HuH-7 (cell line): ENCODE data around the gene ABLIM2.

Source experiments
- DNase-seq: peaks from one replicate; pipeline ENCODE4 v3.0.0; 2011; ENCODE audit warnings: low spot score

Gene ABLIM2

DNA sequence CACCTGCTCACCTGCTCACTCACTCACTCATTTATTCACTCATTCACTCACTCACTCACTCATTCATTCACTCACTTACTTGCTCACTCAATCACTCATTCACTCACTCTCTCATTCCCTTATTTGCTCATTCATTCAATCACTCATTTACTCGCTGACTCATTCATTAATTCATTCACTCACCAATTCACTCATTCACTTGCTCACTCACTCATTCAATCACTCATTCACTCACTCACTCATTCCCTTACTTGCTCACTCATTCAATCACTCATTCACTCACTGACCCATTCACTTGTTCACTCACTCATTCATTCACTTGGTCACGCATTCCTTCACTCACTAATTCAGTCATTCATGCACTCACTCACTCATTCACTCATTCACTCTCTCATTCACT is 130.2 kb downstream of the ABLIM2 start:
- DNase-seq, result no peak

DNA sequence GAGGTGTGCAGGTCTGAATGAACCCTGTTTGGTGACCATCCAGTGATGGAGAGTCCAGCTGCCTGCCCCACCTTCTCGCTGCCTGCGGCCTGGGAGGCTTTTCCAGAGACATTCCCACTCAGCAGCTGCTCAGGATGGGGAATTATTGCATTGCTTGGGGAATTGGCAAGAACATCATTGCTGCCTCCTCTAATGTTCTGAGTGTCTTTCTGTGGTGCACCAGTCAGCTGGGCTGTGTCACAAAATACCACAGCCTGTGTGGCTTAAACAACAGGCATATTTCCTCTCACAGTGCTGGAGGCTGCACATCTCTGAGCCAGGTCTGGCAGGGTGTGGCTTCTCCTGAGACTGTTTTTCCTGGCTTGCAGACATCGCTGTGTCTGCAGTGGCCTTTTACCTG is 132.2 kb downstream of the ABLIM2 start:
- no peak for DNase-seq

DNA sequence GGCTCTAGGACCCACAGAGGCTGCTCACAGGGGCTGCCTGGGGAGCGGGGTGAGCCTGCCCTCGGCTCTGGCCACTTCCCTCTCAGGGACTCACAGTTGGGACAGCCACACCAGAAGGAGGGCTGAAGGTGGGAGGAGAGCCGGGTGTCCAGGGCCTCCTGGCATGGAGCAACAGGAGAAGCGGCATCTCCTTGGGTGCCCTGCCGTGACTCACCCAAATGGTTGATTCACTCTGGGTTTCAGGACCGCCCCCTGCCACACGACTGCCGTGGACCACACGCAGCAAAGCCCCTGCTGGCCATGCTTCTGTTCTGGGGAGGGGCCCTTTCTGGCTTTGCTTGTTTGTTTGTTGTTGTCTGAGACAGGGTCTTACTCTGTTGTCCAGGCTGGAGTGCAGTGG is 132.9 kb downstream of the ABLIM2 start:
- DNase-seq, result no peak

GRCh38 chr4:8024073-8024786 is 134.4 kb downstream of the ABLIM2 start:
- DNase-seq, result no peak

GRCh38 chr4:8023696-8024033 is 134.9 kb downstream of the ABLIM2 start:
- DNase-seq, result no peak

- no peak for DNase-seq
These were observed 135.6 kb downstream of the ABLIM2 start for GRCh38 chr4:8022767-8023695.

DNA sequence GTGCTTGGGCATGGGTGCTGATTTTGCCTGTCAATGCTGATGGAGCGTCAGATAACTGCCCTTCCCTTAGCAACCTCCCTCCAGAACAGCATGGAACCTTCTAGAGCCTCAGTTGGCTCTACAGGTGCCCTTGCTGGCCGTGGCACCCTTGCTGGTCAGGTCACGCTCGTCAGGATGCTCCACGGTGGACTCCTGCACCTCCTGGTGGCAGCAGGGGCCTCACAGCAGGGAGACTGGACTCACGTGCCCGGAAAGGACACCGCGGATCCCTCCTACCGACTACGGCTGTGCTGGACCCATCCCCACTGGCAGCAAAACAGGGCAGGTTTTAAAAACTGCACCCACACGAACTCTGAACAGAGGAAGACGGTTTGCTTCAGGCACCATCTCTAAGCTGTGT is 136.8 kb downstream of the ABLIM2 start:
- peak; percentile 56 for DNase-seq

GRCh38 chr4:8019396-8020365 is 138.9 kb downstream of the ABLIM2 start:
- no peak for DNase-seq

DNA sequence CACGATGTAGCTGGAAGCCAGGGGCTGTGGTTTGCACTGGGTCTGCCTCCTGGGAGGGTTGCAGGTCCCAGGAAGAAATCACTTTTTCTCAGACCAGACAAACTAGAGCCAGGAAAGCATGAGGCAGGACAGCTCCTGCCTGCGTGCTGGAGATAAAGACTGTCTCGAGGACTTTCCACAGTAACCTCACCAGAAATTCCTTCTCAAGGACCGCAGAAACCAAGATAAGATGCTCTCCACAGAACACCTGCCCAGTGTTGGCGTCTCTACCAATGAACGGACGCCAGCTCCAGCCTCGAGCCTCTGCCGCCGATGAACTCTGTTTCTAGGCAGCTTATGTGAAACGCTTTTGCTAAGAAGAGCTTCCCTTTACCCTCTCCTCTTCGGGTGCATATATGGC is 142.1 kb downstream of the ABLIM2 start:
- no peak for DNase-seq

DNA sequence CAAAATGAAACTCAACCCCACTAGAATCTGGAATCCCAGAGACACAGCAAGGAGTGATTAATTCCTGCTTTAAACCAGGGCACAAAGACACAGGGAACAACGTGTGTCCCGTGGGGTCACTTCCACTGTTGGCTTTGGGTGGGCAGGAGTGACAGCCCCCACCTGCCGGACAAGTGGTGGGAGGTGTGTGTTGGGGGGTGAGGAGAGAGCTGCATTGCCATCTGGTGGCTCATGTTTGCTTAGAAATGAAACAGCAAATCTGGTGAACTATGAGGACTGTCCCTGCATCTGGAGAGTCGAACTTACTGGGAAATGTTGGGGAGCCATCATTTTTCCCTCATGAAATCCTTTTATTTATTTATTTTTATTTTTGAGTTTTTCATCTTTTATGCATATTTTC is 143.1 kb downstream of the ABLIM2 start:
- peak; percentile 44 for DNase-seq

DNA sequence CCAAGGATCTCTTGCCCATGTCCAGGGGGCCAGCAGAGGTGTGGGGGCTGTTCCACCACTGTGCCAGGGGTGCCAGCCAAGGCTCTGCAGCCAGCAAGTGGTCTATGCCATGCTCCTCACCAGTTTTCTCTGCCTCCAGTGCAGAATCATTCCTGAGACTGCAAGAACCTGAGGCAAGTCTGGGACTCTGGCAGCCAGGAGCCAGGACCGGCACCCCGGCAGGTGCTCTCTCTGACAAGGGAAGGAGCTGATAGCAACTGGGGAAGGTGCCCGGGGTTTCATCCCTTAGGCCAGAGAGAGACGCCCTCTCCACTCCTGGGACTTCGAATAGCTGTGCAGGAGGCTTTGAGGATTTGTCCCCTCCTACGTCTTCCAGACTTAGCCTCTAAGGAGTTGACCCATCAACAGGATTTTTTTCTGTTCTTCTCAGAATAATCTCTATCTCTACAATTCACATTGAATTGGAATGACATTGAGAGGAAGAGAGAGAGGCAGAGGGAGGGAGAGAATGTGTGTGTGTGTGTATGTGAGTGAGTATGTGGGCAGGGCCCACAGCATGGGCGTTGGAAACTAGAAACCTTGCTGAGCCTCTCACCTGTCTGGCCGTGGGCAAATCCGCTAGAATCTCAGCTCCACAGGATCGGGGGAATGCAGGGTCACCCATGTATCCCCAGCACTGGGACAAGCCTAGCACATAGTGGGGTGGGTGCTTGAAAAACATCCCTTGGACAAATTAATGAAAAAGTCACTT is 144.5 kb downstream of the ABLIM2 start:
- DNase-seq, result no peak

DNA sequence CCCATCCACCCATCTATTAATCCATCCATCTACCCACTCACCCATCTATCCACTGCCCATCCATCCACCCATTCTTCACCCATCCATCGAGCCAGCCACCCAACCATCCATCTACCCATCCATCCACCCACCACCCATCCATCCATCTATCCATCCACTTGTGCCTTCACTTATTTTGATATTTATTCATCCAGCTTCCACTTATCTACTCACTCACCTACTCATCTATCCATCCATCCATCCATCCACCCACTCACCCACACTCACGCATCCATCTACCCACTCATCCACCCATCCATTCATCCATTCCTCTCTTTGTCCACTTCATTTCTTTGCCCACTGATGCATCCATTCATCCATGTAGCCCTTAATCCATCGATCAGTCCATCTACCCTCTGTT is 146.1 kb downstream of the ABLIM2 start:
- no peak for DNase-seq

- no peak for DNase-seq
These were observed 148.0 kb downstream of the ABLIM2 start for GRCh38 chr4:8010618-8011017.

DNA sequence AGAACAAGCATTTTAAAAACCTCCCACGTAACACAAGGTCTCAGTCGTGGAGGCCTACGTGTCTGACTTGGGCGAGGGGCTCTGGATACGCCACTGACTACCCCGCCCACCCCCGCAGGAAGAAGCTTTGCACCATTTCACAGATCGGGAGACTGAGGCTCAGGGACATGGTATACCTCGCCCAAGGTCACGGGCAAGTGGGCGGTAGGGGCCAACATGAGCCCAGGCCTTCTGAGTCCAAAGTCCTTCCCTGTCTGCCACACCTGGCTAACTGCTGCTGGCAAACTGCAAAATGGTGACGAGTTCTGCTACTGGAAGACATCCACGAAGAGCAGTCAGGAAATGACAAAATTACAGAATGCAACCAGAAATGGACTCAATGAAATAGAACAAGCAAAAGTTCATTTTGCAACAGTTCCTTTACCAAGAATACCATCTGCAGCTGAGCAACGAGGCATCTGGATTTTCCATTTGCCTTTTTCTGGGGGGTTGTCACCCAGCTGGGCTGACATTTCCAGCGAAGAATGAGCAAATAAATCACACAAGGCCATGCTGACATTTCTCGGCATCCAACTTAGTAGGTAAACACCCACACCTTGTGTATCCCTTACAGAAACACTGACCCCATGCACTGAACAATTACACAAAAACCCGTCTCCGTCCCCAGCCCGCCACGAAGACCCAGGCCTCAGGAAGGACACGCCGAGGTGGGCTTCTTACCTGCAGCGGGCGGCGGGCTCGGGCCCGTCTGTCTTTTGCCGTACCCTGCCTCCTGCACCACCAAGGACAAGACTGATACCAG is 148.7 kb downstream of the ABLIM2 start:
- DNase-seq, result no peak

DNA sequence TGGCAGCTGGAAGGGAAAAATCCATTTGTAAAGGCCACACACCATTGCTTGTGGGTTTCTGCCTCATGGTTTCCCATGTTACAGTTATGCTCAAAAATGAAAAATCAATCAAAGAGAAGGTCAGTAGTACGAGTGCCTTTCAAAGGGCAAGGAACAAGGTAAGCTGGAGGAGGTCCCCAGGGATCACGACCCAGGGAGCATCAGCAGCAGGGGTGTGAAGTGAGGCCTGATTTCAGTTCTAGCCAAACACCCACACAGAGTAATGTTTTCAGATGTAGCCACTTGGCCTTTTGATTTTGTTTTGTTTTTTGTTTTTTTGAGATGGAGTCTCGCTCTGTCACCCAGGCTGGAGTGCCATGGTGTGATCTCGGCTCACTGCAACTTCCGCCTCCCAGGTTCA is 149.5 kb downstream of the ABLIM2 start:
- no peak for DNase-seq

- DNase-seq, result no peak
These were observed 150.2 kb downstream of the ABLIM2 start for GRCh38 chr4:8008391-8008790.

- DNase-seq, result no peak
These were observed 151.0 kb downstream of the ABLIM2 start for GRCh38 chr4:8007581-8007980.

GRCh38 chr4:8006471-8006870 is 152.1 kb downstream of the ABLIM2 start:
- no peak for DNase-seq

GRCh38 chr4:8005814-8006215 is 152.8 kb downstream of the ABLIM2 start:
- DNase-seq, result no peak

- DNase-seq, result no peak
These were observed 153.4 kb downstream of the ABLIM2 start for GRCh38 chr4:8005033-8005808.
